H9 (cell line): ENCODE results near the gene PKNOX2. TPM values are rescaled to one million over a fixed set of nuclear protein-coding genes. Genes with fewer than 3 reads are reported as not detected.

ENCODE experiments used
- DNase-seq: peaks from one replicate; pipeline ENCODE4 v3.0.0-alpha.2; 2017
- H2AFZ ChIP-seq: one replicate; pipeline ENCODE4 v1.6.1; 2013; ENCODE audit warnings: mild to moderate bottlenecking, low read length, control low read depth, moderate library complexity
- H2AK5ac ChIP-seq: 2 replicates; pipeline ENCODE4 v1.6.1; 2013; ENCODE audit warnings: low read length, control low read depth, mixed read lengths; ENCODE audit not compliant: insufficient read length
- H2BK120ac ChIP-seq: one replicate; pipeline ENCODE4 v1.6.1; 2013; ENCODE audit warnings: low read depth, mild to moderate bottlenecking, low read length, control low read depth, inconsistent platforms; ENCODE audit not compliant: poor library complexity, severe bottlenecking
- H2BK12ac ChIP-seq: 2 replicates; pipeline ENCODE4 v1.6.1; 2013; ENCODE audit warnings: low read length, control low read depth, mixed read lengths, low read depth; ENCODE audit not compliant: insufficient read length
- H2BK15ac ChIP-seq: 2 replicates; pipeline ENCODE4 v1.6.1; 2013; ENCODE audit warnings: low read depth, low read length, control low read depth
- H2BK20ac ChIP-seq: one replicate; pipeline ENCODE4 v1.6.1; 2013; ENCODE audit warnings: low read depth, mild to moderate bottlenecking, low read length, control low read depth, inconsistent platforms; ENCODE audit not compliant: poor library complexity, severe bottlenecking
- H2BK5ac ChIP-seq: 2 replicates; pipeline ENCODE4 v1.6.1; 2013; ENCODE audit warnings: low read length, control low read depth, mixed read lengths; ENCODE audit not compliant: insufficient read length
- H3K14ac ChIP-seq: 2 replicates; pipeline ENCODE4 v1.6.1; 2013; ENCODE audit warnings: low read length, control low read depth; ENCODE audit not compliant: insufficient read depth
- H3K18ac ChIP-seq: 2 replicates; pipeline ENCODE4 v1.6.1; 2013; ENCODE audit warnings: low read depth, mild to moderate bottlenecking, mixed read lengths, low read length, control low read depth; ENCODE audit not compliant: insufficient read length
- H3K23ac ChIP-seq: 2 replicates; pipeline ENCODE4 v1.6.1; 2013; ENCODE audit warnings: low read length, control low read depth, mixed read lengths, low read depth; ENCODE audit not compliant: insufficient read length
- H3K23me2 ChIP-seq: 2 replicates; pipeline ENCODE4 v1.6.1; 2013; ENCODE audit warnings: low read depth, mild to moderate bottlenecking, mixed read lengths, low read length, control low read depth; ENCODE audit not compliant: insufficient read length, poor library complexity, severe bottlenecking
- H3K27ac ChIP-seq: 2 replicates; pipeline ENCODE4 v1.5.1; 2013; ENCODE audit warnings: low read length, control low read depth, mixed read lengths, low read depth; ENCODE audit not compliant: insufficient read length
- H3K27me3 ChIP-seq: 2 replicates; pipeline ENCODE4 v1.6.1; 2013; ENCODE audit warnings: low read length, control low read depth, inconsistent platforms; ENCODE audit not compliant: insufficient read depth
- H3K4ac ChIP-seq: 2 replicates; pipeline ENCODE4 v1.6.1; 2013; ENCODE audit warnings: low read depth, mild to moderate bottlenecking, control low read depth, inconsistent platforms, low read length, moderate library complexity
- H3K4me1 ChIP-seq: 2 replicates; pipeline ENCODE4 v1.6.1; 2013; ENCODE audit warnings: low read length, control low read depth, inconsistent platforms; ENCODE audit not compliant: insufficient read depth
- H3K4me2 ChIP-seq: 2 replicates; pipeline ENCODE4 v1.6.1; 2013; ENCODE audit warnings: low read length, control low read depth, mixed read lengths; ENCODE audit not compliant: insufficient read length, insufficient read depth
- H3K56ac ChIP-seq: 2 replicates; pipeline ENCODE4 v1.6.1; 2013; ENCODE audit warnings: low read depth, mild to moderate bottlenecking, mixed read lengths, low read length, control low read depth; ENCODE audit not compliant: insufficient read length
- H3K79me1 ChIP-seq: 2 replicates; pipeline ENCODE4 v1.6.1; 2013; ENCODE audit warnings: low read depth, mild to moderate bottlenecking, moderate library complexity, low read length, control low read depth, inconsistent platforms; ENCODE audit not compliant: insufficient read depth, poor library complexity, severe bottlenecking
- H3K79me2 ChIP-seq: 2 replicates; pipeline ENCODE4 v1.6.1; 2013; ENCODE audit warnings: low read length, control low read depth, inconsistent platforms; ENCODE audit not compliant: insufficient read depth
- H3K9ac ChIP-seq: 2 replicates; pipeline ENCODE4 v1.6.1; 2013; ENCODE audit warnings: low read length, control low read depth, mixed read lengths; ENCODE audit not compliant: insufficient read length; ENCODE audit errors: extremely low read depth
- H3K9me3 ChIP-seq: one replicate; pipeline ENCODE4 v1.6.1; 2013; ENCODE audit warnings: low read depth, low read length, inconsistent platforms; ENCODE audit not compliant: control insufficient read depth
- H3T11ph ChIP-seq: one replicate; pipeline ENCODE4 v1.6.1; 2013; ENCODE audit warnings: mild to moderate bottlenecking, low read length, control low read depth, inconsistent platforms
- H4K20me1 ChIP-seq: one replicate; pipeline ENCODE4 v1.6.1; 2013; ENCODE audit not compliant: control insufficient read depth, insufficient read length, insufficient read depth
- H4K5ac ChIP-seq: 2 replicates; pipeline ENCODE4 v1.6.1; 2013; ENCODE audit warnings: low read depth, mild to moderate bottlenecking, mixed read lengths, low read length, control low read depth; ENCODE audit not compliant: insufficient read length
- H4K8ac ChIP-seq: replicated peaks from 2 replicates; pipeline ENCODE4 v1.6.1; 2013; ENCODE audit warnings: low read length, control low read depth, mixed read lengths, low read depth; ENCODE audit not compliant: insufficient read length
- H4K91ac ChIP-seq: 2 replicates; pipeline ENCODE4 v1.6.1; 2013; ENCODE audit warnings: low read depth, mild to moderate bottlenecking, moderate library complexity, mixed read lengths, low read length, control low read depth; ENCODE audit not compliant: insufficient read length
- H3K27ac Mint-ChIP-seq, 3 experiments: 2 replicates in 2 of 3; 3 replicates in 1 of 3; pipeline ENCODE4 v1.8.0; 2020 to 2021; ENCODE audit warnings: mixed read lengths in 3 of 3, mild to moderate bottlenecking in 1 of 3, moderate library complexity in 1 of 3
- H3K27me3 Mint-ChIP-seq: 2 replicates; pipeline ENCODE4 v1.8.0; 2021; ENCODE audit warnings: low read depth, mild to moderate bottlenecking, moderate library complexity, mixed read lengths
- H3K36me3 Mint-ChIP-seq, 3 experiments: 2 replicates in 2 of 3; 3 replicates in 1 of 3; pipeline ENCODE4 v1.8.0; 2020 to 2021; ENCODE audit warnings: low read depth in 3 of 3, mixed read lengths in 3 of 3; ENCODE audit not compliant: insufficient read depth in 1 of 3
- H3K4me1 Mint-ChIP-seq, 2 experiments: 2 replicates each; pipeline ENCODE4 v1.8.0; 2020; ENCODE audit warnings: mixed read lengths in 2 of 2
- H3K4me3 Mint-ChIP-seq, 2 experiments: 2 replicates in 1 of 2; 3 replicates in 1 of 2; pipeline ENCODE4 v1.8.0; 2020 to 2021; ENCODE audit warnings: mild to moderate bottlenecking in 2 of 2, mixed read lengths in 2 of 2, moderate library complexity in 1 of 2
- H3K9me3 Mint-ChIP-seq, 2 experiments: 2 replicates in 1 of 2; 3 replicates in 1 of 2; pipeline ENCODE4 v1.8.0; 2020; ENCODE audit warnings: mild to moderate bottlenecking in 2 of 2, mixed read lengths in 2 of 2, moderate library complexity in 1 of 2
- CTCF ChIP-seq: fragments of 200-600 bp; sonication (generic); conservative IDR thresholded peaks from 3 replicates; pipeline ENCODE4 v1.8.0; 2021; ENCODE audit warnings: antibody characterized with exemption, mild to moderate bottlenecking
- WGBS: extraction: QIAGEN DNeasy Blood & Tissue Kit; methylation state at CpG from one replicate; pipeline ENCODE4 v1.1.7; 2013; ENCODE audit warnings: missing lambda C conversion rate, low lambda C conversion rate, mixed read lengths; ENCODE audit not compliant: insufficient read length; ENCODE audit errors: extremely low coverage; 5-methylcytosine and 5-hydroxymethylcytosine counted together
- total RNA-seq: library from RNA; stranded (reverse); gene quantifications from 2 replicates; pipeline ENCODE4 v1.2.1, GENCODE V29; 2021

The PKNOX2 gene
- total RNA-seq, 1 experiment from 2014 or later = 1.3 TPM

GRCh38 chr11:125167954-125168835, 3.6 kb downstream of the PKNOX2 start:
- Mint-ChIP-seq H3K4me1 (peaks cover 64 to 74% of the 10 kb centered on the region in 2 experiments), H3K4me3 (peak overlapping the region; percentile 54 to 94; a peak in 4 of 5 replicates), H3K27me3 (peaks cover 79% of the 10 kb centered on the region), H3K27ac (no peak overlapping the region), H3K36me3 (no peaks in the 10 kb centered on the region), H3K9me3 (no peaks in the 10 kb centered on the region)
- Histone ChIP-seq H2BK15ac (no peak overlapping the region), H2BK20ac (no peak overlapping the region), H2AFZ (no peak overlapping the region), H3K27me3 (peaks cover 40% of the 10 kb centered on the region), H3K56ac (no peak overlapping the region), H3K23me2 (peaks cover 36% of the 10 kb centered on the region), H4K5ac (no peak overlapping the region), H3K18ac (no peak overlapping the region), H2BK120ac (no peak overlapping the region), H3K27ac (no peak overlapping the region), H4K8ac (no peak overlapping the region), H3T11ph (no peak overlapping the region), H3K9me3 (no peaks in the 10 kb centered on the region), H3K4me2 (peak overlapping the region; percentile 88), H3K4me1 (peaks cover 7% of the 10 kb centered on the region; the same call in 1 of the 2 replicates), H3K9ac (no peak overlapping the region), H3K14ac (no peak overlapping the region), H2BK12ac (no peak overlapping the region), H3K4ac (no peak overlapping the region), H2BK5ac (no peak overlapping the region), H3K79me1 (no peaks in the 10 kb centered on the region), H3K79me2 (no peaks in the 10 kb centered on the region), H4K91ac (no peak overlapping the region), H2AK5ac (no peak overlapping the region), H3K23ac (no peak overlapping the region), H4K20me1 (no peaks in the 10 kb centered on the region)
- no CpG with 5 or more reads among the region's 9 CpGs for WGBS
- no peak for DNase-seq
- no peak for TF ChIP-seq CTCF
